CMK (cell line): ENCODE measurements around the gene ANP32B.
"Not testable (repeated sequence)": the region's sequence is repeated elsewhere in the genome, so short reads cannot be mapped to it uniquely, and the experiment has no call there.

Experiments
- DNase-seq: peaks from one replicate; pipeline ENCODE4 v3.0.0-alpha.2; 2010; ENCODE audit warnings: low read depth

The ANP32B gene

DNA sequence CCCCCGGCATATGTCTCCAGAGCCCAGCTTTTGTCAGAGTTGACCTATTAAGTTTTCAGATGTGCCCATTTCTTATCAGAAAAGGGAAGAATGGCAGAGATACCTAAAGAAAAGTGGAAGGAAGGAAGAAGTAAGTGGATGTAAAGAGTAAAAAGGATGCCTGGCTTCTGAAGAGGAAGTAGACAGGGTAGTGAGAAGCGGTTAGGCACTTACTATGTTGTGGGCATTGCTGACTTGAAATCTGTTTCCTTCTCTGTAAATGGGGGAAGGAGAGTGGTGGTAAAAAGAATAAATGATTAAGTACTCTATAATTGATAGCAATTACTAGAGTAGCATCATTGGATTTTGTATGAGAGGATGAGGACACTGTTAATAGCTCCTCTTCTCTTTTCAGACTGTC is 9.9 kb downstream of the ANP32B start:
- DNase-seq, result no peak

DNA sequence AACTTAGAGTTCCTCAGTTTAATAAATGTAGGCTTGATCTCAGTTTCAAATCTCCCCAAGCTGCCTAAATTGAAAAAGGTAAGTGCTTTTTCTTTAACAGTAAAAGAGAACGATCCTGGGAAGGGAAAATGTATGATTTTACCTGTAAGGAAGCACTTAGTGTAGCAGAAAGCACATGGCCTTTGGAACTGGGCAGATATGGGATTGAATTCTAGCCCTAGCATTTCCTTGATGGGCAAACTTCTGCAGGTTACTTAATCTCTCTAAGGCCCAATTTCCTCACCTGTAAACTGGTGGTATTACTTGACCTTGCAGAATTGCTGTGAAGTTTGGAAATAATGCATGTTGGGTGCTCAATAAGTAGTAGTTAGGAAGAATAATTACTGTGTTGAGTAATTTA is 11.6 kb downstream of the ANP32B start:
- DNase-seq, result no peak

DNA sequence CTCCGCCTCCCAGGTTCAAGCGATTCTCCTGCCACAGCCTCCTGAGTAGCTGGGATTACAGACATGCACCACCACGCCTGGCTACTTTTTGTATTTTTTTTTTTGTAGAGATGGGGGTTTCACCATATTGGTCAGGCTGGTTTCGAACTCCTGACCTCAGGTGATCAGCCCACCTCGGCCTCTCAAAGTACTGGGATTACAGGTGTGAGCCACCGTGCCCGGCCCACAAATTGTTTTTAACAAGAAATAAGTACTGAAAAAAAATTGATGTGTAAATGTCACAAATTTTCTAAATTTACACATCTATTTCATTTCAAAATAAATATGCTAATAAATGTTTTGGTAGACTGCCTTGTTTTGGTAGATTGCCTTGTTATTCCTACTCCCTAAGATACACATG is 13.5 kb downstream of the ANP32B start:
- DNase-seq, result not testable (repeated sequence)

DNA sequence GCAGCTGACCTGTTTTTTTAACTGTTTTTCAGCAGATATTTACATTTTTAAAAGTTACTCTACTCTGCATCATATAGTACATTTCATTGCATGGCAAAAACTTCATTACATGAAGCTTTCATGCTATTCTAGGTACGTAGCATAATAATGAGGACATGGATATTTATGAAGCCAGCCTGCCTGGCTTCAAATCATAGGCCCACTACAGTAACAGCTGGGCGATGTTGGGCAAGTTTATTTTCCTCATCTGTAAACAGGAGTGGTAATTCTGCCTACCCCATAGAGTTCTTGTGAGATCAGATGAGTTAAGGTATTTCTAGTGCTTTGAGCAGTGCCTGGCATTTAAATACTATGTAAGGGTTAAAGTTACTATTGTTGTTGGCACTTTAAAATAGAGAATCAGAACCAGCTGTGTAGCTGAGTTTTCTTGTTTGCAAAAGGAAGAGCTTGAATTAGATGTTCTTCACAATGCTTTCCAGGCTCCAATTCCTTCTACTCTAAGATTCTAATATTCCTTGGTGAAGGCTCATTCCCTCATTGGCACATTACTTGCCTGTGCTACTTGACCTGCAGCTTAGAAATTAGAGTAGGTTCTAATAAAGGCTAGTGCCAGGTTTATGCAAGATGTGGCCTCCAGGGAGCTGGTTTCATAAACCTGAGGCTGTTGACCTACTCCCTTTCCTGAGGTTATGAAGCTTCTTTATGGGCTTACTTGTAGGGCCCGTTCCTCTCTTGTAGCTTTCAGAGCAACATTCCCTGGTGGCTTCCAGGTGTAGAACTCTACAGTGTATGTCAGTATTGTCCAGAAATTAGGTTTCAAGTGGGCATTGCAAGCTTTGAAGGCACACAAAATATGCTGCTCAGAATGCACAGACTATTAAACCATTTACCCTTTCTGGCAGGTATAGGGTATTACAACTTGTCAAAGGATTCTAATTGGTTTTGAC is 14.5 kb downstream of the ANP32B start:
- no peak for DNase-seq

DNA sequence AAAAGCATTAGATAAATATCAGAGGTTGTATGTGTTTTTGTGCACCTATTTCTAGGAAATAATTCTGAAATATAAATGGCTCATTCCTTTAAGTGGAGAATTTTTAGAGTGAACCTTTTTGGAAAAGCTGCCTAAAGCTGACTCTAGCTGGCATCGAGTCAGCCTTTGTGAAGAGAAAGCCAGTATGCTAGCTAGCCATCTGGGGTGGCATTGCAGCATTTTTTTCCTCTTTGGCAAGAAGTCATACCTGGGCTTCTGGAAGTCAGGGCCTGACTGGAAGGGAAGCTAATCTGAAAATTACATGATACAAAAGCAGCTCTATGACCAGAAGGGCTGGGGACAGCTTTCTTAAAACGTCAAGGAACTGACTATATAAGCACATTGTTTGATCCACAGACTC is 19.7 kb downstream of the ANP32B start:
- DNase-seq, result no peak

DNA sequence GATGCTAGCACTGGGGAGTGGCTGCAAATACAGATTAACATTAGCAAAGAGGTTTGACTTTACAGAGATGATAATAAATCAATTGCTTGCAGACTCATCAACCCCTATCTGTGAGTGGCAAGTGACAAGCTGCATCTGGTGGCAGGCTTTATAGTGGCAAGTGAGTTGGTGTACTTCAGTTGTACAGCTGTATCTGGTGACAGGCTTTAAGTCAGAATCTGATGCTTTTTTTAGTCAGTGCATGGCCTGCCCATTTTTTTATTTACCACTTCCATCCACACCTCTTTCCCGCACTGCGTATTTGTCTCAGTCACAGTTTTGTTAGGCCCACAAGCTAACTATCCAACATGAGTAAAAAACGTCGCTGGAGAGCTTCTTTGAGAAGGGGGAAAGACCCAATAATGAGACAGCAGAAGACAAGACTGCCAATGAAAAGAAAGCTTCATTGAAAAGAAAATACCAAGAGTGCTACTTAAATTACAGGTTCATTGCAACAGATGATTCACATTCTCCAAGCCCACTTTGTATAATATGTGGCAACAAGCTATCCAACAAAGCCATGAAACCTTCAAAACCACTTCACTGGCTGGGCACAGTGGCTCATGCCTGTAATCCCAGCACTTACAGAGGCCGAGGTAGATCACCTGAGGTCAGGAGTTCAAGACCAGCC is 23.1 kb downstream of the ANP32B start:
- no peak for DNase-seq

DNA sequence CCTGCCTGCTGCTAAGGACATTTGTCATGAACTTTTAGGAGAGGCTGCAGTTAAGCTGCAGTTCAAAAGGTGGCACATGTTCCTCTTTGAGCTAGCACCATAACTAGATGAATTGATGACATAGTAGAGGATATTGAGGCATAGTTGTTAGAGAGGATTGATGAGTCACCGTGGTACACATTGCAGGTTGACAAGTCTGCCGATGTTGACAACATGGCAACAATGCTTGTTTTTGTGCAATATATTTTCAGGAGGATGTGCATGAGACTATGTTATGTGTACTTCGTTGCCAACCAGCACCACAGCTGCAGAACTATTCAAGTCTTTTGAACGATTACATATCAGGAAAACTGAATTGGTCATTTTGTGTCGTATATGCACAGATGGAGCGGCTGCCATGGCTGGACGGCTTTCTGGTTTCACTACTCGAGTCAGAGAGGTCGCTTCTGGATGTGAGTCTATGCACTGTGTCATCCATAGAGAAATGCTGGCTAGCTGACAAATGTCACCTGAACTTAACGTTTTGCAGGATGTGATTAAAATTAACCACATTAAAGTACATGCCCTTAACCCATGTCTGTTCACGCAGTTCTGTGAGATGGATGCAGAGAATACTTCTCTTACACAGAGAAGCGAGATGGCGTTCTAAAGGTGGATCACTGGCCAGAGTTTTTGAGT is 24.2 kb downstream of the ANP32B start:
- no peak for DNase-seq

DNA sequence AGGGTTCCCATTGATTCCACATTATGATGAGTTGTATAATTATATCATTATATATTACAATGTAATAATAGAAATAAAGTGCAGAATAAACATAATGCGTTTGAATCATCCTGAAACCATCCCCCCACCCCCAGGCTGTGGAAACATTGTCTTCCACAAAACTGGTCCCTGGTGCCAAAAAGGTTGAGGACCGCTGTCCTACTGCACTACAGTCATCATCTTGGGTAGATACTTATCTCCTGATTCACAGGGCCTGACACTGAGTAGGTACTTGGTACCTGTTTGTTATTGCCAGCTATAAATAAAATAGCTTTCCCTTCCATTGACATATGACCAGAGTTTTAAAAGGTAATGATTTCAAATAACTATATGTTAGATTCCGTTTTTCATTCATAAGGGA is 25.6 kb downstream of the ANP32B start:
- no peak for DNase-seq

DNA sequence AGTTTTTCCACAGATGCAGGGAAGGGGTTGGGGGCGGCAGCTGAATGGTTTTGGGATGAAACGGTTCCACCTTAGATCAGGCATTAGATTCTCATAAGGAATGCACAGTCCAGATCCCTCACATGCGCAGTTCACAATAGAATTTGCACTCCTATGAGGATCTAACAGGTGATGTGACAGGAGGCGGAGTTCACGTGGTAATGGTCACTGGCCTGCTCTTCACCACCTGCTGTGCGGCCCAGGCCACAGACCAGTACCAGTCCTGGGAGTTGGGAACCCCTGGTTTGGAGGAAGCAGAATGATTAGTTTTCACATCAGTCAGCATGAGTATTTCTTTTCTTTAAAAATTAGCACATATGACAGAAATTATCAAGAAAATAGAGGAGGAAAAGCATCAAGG is 26.3 kb downstream of the ANP32B start:
- no peak for DNase-seq

DNA sequence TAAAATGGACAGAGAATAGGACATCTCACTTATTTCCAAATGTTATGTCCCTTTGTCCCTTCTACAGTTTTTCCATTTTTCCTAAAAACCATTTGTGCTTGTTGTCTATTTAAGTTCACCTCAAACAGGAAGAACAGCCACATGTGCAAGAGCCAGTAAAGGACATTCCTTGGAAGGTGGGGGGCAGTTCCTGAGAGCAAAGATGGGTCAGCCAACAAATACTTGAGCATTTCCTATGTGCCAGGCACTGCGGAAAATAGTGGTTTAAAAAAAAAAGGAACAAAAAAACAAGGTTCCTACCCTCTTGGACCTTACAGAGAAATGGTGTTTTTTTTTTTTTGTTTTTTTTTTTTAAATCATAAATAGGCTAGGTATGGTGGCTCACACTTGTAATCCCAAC is 26.8 kb downstream of the ANP32B start:
- DNase-seq, result no peak

DNA sequence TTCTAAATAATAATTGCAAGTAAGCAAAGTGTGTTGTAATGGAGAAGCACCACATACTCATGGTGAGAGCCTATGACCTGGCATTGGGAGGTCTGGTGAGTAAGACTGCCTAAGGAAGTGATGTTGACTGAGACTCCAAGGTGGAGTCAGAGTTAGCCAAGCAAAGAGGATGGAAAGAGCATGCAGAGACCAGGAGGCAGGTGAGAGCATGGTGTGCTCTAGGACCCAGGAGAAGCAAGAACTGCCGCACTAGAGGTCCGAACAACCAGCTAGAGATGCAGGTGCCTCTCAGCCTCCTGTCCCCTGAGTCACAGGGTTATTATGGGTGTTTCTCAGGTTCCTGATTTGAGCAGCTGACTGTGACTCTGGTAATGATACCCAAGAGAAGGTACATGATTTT is 27.3 kb downstream of the ANP32B start:
- DNase-seq, result no peak

DNA sequence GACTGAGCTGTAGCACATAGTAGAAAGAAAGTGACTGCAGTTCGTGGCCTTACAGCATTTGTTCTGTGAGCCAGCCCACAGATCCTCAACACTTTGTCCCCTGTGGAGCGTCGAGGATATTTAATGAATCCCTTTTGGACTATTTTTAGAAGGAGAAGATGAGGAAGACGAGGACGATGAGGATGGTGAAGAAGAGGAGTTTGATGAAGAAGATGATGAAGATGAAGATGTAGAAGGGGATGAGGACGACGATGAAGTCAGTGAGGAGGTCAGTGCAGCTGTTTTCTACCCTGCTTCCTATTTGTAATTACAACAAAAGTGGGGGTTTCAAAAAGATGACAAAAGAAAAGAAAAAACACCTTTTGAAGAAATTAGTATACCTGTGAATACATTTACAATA is 28.0 kb downstream of the ANP32B start:
- no peak for DNase-seq

DNA sequence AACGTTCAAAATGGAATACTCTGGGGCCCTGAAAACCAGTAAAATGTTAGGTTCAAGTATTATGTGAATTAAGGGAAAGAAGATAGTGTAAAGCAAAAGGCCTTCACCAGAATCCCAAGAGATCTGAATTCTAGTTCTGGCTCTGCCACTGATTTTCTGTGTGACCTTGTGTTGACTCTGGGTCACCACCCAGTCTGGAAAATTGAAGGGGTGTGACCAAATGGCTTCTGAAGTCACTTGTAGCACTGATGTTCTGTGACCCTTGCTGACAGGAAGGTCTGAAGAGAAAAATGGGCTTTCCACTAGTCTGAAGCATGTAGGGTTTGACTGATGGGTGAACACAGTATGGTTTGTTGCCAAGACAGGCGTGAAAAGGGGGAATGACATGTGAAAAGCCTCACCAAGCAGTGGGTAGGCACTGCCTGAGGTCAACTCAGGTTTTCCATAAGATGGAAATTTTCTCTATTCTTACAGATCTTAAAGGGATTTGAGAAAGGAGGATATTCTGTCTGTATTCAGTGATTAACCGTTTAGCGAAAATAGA is 33.1 kb downstream of the ANP32B start:
- DNase-seq, result no peak

DNA sequence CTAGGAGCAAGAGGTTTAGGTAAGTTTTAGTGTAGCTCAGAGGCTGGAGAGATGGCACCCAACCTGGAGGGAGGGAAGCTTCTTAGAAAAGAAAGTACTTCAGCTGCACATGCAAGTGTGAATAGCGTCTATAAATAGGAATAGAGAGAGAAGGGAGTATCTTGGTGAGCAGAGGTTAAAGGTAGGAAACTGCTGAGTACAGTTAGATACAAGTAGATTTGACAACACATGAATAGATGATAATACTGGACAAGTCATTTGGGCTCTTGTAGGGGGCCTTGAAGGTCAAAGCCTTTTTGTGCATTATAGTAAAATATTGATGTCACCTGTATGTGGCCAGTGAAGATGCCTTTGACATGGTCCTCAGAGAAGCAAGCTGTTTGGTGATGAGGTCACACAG is 34.2 kb downstream of the ANP32B start:
- DNase-seq, result no peak

DNA sequence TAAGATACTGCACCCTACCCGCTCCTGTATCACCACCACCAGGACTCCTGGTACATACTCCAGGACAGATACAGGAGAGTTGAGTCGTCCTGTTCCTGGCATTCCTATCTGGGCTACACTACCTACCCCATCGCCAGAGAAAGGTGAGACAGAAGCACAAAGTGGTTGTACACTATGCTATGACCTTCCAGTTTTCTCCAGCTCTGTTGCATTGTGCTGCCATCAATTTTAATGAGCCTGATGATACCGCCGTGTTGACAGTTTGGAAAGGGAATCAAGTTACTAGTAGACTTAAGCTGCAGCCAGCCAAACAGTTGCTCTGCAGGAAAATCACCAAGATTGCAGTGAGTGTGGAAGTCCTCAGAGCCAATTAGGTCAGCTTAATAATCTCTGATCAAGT is 35.2 kb downstream of the ANP32B start:
- no peak for DNase-seq

DNA sequence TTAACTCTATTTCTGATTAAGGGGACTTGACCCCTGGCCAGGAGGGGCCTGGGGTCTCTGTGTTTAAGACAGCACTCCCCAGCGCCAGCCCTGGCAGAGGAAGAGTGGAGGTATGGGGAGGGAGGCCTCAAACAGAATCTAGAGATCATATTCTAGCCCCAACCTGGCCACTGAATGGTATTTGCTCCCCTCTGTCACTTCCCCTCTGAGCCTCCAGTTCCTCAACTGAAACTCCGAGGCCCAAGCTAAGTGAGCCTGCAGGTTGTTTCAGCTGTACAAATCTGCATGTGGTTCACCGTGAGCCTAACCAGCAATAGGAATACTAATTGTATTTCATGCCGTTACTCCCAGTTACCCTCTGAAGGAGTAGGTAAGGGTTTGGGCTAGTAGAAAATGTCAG is 36.0 kb downstream of the ANP32B start:
- DNase-seq, result no peak

DNA sequence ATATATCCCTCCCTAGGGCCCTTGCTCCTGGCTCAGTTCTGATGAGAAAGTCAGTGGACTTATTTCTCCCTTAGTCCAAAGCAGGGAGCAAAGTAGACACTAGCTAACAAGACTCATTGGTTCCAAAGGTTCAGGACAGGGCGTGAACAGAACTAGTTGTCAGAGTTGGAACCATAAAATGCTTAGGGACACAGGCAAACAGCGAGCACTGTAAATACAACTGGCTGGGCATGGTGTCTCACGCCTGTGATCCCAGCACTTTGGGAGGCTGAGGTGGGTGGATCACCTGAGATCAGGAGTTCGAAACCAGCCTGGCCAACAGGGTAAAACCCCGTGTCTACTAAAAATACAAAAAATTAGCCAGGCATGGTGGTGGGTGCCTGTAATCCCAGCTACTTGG is 36.7 kb downstream of the ANP32B start:
- not testable (repeated sequence) for DNase-seq

DNA sequence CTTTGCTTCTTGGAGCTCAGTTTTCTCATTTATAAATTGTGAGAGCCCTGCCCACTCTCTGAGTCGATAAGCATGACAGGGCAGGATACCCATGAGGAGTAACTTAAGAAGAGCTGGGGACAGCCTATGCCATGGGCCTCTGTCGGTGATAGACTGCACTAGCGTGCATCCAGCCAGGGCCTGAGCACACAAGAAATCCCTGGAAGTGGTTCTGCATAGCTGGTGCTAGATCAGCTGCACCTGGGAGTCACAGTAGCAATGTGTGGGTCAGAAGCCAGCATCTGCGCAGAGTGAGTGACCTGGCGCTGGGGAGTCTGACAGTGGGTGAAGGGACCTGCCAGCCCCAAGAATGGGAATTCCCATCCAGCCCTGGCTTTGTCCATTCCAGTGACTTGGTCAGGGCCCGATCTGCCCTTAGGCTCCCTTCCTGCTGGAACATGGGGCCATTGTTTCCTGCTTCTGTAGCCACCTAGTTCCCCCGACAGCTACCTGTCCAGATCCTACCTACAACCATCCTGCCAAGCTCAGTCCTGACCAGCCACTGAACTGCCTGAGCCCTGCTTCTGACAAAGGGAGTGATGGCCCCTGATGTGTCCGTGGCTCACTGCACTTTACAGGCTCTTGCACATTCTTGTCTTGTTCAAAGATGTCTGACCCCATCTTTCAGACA is 37.5 kb downstream of the ANP32B start:
- DNase-seq, result no peak

DNA sequence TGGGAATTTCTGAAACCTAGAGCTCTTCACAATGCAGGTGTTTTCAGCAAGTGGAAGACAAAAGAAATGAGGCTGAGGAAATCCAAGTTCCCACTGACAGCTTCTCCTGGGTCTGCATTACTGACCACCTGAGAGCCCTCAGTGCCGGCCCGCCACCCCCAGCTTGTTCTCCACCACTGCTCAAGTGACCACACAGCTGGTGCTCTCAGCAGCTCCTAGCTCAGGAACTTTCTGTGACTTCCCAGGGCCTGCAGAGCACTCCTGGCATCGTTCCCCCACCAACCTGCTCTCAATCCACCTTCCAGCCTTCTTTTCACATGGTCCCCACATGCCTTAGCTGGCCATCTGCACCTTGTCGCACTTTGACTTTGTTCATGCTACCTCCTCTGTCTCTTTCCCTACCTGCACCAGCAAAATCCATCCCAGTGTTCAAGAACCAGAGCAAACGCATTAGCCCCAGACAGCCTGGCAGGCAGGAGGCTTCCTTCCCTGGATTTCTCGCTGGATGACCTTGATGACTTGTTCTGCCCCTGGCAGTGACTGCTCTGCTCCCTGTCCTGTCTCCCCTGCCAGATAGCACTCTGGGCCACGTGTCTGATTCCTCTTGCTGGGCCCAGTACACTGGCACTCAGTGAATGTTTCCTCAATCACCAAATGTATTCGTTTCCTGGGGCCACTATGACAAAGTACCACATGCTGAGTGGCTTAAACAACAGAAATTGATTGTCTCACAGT is 38.3 kb downstream of the ANP32B start:
- DNase-seq, result no peak

DNA sequence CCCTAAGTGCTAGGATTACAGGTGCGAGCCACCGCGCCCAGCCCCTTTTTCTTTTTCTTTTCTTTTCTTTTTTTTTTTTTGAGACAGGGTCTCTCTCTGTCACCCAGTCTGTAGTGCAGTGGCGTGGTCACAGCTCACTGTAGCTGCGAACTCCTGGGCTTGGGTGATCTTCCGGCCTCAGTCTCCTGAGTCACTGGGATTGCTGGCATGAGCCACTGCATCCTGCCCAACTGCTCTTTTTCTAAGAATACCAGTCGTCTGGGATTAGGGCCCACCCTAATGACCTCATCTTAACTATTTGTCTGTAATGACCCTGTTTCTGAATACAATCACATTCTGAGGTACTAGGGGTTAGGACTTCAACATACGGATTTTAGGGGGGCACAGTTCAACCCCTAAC is 39.3 kb downstream of the ANP32B start:
- no peak for DNase-seq

DNA sequence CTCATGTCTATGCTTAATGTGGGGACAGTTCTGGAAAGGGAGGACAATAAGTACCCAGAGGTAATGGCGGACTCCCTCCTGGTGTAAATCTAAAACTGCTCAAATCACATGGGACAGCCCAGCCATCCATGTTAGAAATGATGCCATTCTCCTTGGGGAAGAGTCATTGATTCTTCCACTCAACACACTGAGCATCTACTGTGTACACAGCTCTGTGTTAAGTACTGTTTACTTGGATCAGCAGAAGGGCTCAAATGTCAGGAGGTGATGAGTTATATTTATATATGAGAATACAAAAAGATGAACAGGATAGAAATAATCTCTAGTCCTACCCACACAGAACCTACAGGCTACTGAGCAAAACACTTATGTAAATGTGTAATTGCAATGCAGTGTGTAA is 41.6 kb downstream of the ANP32B start:
- no peak for DNase-seq
